Head of caudate nucleus (tissue), 42 donors: ENCODE data around the gene STAT3.
"Not testable (repeated sequence)": the region's sequence is repeated elsewhere in the genome, so short reads cannot be mapped to it uniquely, and the experiment has no call there.

ENCODE experiments used
- DNase-seq, 42 donors: peaks; one replicate each; pipeline versions ENCODE4 v3.0.0 to v3.0.0-alpha.2; 2020 to 2021; ENCODE audit warnings: mixed read lengths in 7 of 42
- intact Hi-C: fragments of 100-400 bp; cut with DNase I; formaldehyde crosslinking; loops from one replicate; pipeline ENCODE4 v1.15.0; 2022

STAT3 gene

DNA sequence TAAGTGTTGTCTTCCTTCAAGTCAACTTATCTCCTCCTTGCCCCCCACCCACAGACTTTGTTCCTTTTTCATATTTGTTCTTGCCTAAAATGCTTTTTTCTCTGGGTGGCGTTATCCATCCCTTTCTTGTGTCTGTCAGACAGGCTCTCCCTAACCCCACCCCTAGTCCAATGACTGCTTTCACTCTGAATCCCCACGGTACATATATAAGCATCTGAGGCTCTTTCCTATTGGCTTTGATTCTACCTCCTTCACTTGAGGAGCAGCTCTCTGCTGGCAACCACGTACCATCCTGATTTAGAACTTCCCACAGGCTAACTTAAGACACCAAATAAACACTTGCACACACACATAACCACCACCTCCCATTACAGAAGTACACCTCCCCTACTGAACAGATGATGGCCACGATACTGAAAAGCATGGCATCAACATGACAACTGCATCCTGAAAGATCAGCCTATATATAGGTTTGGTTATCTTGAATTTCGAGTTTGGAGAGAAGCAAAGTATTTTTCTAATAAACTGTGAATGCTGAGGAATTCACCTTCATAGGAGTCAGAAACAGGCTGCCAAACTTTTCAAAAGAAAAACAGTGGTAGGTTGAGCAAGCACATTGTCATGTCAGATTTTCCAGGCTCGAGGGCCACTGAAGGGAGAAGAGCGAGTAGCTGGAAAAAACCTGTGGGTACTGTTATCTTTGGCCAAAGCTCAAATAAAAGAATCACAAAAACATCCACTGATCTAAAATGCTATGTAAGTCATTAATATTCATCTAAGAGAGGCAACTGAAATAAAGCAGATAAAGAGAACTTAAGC lies 24.3 kb downstream of the STAT3 start:
- DNase-seq, result no peak
- intact Hi-C loops, result no loop called here

DNA sequence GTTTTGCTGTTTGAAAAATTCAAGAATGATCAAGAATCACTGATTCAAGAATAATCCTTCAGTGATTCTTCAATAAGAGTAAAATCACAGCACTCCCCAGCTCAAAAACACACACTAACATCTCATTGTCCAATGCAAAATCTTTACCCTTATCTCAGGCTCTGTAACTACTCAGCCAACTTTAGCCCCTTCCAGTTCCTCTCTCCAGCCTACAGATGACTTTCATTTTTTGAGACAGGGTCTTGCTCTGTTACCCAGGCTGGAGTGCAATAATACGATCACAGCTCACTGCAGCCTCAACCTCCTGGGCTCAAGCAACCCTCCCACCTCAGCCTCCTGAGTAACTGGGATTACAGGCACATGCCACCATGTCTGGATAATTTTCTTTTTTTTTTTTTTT lies 25.0 kb downstream of the STAT3 start:
- intact Hi-C loops, result no loop called here
- no peak for DNase-seq

- no peak for DNase-seq
- intact Hi-C loops, result no loop called here
Measured at GRCh38 chr17:42362245-42362961, 25.8 kb downstream of the STAT3 start.

DNA sequence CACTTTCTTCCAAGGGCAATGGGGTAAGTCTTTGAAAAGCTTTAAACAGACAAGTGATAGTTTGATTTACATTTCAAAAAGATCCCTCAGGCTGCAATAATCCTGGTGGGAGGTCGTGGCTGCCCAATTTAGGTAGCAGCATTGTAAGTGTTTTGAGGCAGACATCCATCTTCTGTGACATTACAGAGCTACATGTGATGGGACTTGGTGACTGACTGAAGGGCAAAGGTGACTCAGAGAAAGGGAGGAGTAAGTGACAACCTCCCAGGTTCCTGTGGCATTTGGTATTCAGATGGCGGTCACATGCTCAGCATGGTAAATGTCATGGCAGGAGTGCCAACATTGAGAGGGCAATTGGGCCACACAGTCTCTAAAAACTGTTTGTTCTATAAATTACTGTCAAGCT lies 26.5 kb downstream of the STAT3 start:
- DNase-seq, result no peak
- intact Hi-C loops, result no loop called here

DNA sequence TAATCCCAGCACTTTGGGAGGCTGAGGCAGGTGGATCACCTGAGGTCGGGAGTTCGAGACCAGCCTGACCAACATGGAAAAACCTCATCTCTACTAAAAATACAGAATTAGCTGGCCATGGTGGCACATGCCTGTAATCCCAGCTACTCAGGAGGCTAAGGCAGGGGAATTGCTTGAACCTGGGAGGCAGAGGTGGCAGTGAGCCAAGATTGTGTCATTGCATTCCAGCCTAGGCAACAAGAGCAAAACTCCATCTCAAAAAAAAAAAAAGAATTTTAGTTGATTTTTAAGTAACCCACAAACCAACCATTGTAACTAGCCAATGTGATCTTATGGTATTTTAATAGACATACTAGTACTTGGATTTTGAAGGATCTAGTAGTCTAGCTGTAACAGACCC lies 27.9 kb downstream of the STAT3 start:
- intact Hi-C loops, DNase-seq: not testable (repeated sequence)

GRCh38 chr17:42359133-42359532 lies 29.1 kb downstream of the STAT3 start:
- DNase-seq, result no peak
- intact Hi-C loops, result no loop called here

DNA sequence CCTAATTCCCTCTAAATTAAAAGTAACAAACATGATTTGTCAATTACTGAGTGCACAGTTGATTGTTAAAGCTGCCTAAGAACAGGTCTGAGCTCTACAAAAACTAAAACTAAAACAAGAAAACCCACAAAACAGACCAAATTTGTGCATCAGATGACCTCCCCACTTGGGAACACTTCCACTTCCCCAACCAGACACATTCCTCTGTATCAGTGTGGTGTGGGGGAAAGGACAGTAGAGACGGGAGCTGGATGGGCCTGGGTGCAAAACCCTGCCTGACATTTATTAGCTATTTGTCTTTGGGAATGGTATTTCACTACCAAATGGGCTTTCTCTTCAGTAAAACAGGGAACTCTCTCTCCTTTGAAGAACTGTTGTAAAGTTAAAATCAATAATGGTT lies 29.8 kb downstream of the STAT3 start:
- no peak for DNase-seq
- intact Hi-C loops, result no loop called here

- DNase-seq, result no peak
- intact Hi-C loops, result no loop called here
Measured at GRCh38 chr17:42354956-42355843, 33.0 kb downstream of the STAT3 start.

DNA sequence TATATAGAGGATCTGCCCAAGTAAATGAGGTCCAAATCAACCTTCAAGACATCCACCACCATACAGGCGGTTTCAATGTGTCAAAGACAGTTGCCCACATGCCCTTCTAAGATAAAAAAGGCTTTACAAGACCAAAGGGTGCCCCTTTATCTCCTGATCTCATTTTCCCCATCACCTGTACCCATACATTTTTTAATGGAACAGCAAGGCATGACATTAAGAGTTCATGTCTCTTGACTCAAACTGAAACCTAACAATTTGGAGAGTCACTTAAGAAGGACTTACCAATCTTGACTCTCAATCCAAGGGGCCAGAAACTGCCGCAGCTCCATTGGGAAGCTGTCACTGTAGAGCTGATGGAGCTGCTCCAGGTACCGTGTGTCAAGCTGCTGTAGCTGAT lies 40.1 kb downstream of the STAT3 start:
- intact Hi-C loops, result no loop called here
- DNase-seq, result no peak

- intact Hi-C loops, result no loop called here
- no peak for DNase-seq
Measured at GRCh38 chr17:42347606-42348005, 40.6 kb downstream of the STAT3 start.

DNA sequence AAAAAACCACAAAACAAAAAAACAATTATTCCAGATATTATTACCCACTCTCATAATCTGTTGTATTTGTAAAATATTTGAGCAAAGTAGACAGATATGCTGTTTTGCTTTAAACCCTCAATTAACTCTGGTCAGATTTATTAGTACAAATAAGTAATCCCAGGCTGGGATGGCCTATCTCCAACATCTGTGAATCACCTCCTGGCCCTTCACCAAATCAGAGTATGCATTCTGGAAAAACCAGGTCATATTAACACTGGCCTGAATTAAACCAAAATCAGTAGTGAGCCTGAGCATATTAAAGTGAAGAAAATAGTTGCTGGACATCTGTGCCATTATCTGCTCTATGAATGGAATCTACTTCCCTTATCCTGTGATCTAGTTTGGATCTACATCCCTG lies 41.0 kb downstream of the STAT3 start:
- peak in 2 of 42 donors; percentile 16 to 35 for DNase-seq
- intact Hi-C loops, result no loop called here

- DNase-seq, result peak in 1 of 42 donors; percentile 11
- intact Hi-C loops, result no loop called here
Measured at GRCh38 chr17:42346481-42346880, 41.8 kb downstream of the STAT3 start.

- intact Hi-C loops, result no loop called here
Measured at GRCh38 chr17:42345396-42346073, 42.7 kb downstream of the STAT3 start.

GRCh38 chr17:42342242-42343008 lies 45.8 kb downstream of the STAT3 start:
- intact Hi-C loops, result no loop called here
- DNase-seq, result no peak

More at GRCh38 chr17:42345396-42346073, 42.7 kb downstream of the STAT3 start:
- peak in 4 of 42 donors; percentile 5 to 57 (median 30) for DNase-seq

DNA sequence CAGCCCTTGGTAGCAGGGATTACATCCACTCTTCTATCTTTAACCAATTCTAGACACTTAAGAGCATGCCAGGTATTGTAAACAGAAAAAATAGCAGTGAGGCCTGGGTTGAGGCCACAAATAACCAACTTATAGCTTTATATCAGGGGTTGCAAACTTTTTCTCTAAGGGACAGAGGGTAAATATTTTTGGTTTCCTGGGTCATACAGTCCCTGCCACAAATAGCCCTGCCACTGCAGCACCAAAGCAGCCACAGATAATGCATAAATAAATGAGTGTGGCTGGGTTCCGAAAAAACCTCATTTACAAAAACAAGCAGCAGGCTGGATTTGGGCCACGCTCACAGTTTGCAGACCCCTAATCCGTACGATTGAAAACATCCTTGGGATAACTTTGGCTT lies 46.7 kb downstream of the STAT3 start:
- intact Hi-C loops, result no loop called here

GRCh38 chr17:42340691-42341127 lies 47.5 kb downstream of the STAT3 start:
- no peak for DNase-seq
- intact Hi-C loops, result no loop called here

More for the DNA sequence above, 46.7 kb downstream of the STAT3 start:
- no peak for DNase-seq

GRCh38 chr17:42339221-42339620 lies 49.0 kb downstream of the STAT3 start:
- intact Hi-C loops, result no loop called here

DNA sequence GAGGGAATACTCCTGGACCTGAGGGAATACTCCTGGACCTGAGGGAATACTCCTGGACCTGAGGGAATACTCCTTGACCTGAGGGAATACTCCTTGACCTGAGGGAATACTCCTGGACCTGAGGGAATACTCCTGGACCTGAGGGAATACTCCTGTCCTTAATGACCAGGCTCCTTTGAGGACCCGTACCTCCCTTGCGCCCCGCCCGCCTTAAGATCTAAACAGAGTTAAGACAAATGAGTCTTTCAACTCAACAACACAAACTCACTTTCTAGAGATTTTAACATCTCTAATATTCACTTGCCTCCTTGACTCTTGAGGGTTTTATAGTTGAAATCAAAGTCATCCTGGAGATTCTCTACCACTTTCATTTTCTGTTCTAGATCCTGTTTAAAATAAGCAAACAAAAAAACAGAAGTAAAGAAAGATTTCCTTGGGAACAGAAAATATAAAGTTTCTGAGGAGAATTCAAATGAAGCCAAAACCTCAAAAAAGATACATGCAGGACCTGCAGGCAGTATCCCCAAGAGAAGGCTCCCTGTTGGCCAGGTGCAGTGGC lies 49.7 kb downstream of the STAT3 start:
- intact Hi-C loops, result no loop called here
- DNase-seq, result no peak

More at GRCh38 chr17:42339221-42339620, 49.0 kb downstream of the STAT3 start:
- no peak for DNase-seq
